ENCODE results near the gene FILIP1L.

Gene FILIP1L

DNA sequence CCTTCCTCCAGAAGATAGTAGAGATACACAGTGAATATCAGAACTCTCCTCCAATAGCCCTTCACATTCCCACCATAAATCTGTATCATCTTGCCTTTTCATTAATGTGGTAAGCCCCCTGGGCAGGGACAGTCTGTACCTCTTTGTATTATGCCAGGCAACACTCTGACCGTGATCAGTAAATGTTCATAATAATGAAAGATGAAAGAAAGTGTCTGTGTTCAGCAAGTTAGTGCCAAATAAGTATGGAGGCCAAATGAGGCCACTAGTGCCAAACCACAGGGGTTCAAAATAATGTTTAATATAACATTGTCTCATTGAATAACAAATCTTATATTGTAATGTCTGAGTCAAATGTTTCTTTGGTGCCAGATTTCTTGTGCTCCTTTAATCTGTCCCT lies 192.3 kb downstream of the FILIP1L start:
- no peak for DNase-seq (ENCODE audit: low read depth)

DNA sequence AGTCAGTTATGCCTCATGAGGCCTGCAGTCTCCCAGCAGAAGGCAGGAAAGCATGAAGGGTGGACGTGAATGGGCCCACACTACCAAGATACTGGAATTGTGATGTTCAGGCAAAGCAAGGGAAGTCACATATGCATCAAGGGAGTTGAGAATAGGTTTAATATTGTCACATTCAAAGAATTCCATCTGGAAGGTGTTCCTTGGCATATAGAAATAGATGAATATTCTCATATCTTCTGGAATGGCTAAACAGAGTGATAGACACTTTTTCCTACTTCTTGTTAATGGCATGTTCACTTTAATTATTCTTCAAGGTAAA lies 193.0 kb downstream of the FILIP1L start:
- no peak for DNase-seq (ENCODE audit: low read depth)

DNA sequence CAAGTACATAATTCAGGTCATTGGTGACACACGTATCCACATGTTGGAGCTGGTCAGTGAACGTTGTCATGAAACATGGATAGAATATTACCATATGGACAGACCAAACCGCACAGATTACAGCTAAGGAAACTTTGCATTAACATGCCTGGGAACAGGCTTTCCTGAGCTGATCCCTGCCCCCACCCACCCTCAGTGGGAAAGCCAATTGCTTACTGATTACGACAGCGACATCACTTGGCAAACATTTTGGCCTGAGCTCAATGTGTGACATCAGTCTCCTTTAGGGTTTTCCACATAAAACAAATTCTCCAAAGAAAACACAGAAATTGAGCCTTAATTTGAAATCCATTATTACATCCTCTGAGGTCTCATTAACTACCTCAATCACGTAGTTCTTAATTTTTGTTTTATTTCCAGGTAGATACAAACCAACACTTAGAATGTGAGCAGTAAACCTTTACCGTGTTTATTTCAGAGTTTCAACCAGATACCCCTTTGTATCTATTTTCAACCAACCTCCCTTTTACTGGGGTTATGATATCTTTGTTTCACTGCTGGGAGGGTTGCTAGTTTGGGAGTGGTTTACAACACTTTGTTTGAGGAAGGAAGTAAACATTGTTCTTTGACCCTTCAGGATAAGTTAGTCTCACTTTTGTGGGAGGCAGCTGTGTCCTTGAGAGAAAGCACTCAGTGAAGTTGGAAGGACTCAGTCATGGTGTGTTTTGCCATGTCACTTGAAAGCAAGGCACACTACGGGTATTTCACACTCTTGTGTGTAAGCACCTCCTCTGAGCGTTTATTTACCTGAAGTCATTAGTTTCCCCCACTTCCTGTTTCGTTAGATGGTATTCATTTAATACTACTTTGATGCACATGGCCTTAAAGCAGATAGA lies 193.6 kb downstream of the FILIP1L start:
- DNase-seq (ENCODE audit: low read depth): peak; percentile 61

DNA sequence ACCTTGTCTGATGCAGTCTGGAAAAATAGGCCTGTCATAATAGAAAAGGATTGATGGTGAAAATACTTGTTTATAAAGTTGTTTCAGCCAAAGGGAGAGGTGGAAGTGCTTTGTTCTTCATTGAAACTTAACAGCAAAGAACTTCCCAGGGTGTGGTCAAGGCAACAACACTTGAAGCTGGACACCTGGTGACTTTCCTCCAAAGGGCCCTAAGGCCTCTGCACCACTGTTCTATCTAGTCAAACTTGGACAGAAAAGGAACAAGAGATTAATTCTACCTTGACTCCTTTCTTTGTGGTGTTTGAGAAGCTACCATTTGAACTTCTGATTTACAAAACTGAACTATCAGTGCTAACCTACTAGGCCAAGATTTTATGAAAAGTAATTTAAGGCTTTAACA lies 194.6 kb downstream of the FILIP1L start:
- no peak for DNase-seq (ENCODE audit: low read depth)

DNA sequence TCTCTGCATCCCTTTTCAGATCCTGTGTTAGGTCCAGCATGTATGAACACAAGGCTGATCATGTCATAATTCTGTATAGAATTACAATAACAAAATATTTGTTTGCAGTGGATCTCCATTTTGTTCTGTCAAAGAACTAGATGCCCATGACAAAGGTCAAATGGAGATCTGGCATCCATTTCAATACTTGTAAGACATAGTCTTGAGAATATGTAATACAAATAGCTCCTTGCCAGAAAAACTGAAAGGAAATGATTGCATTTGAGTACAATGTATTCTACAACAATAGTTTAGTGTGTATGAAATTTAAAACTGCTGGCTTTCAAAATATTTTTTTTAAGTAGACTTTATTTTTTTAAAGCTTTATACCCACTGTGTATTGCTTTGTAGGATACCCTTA lies 195.6 kb downstream of the FILIP1L start:
- DNase-seq (ENCODE audit: low read depth): peak; percentile 60

DNA sequence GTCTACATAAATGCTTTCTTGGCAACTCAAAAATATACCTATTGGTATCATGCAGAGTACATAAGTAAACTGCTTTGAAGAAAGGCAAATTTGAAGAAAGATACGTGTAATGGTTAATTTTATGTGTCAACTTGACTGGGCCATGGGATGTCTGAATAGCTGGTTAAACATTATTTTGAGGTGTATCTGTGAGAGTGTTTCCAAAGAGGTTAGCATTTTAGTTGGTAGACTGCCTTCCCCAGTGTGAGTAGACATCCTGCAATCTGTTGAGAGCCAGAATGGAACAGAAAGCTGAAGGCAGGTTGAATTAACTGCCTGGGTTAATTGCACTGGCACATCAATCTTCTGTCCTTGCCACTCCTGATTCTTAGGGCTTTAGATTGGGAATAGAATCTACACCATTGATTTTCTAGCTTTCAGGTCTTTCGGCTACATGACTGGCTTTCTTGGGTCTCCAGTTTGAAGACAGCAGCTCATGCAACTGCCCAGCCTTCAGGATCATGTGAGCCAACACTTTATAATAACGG lies 198.3 kb downstream of the FILIP1L start:
- DNase-seq (ENCODE audit: low read depth): no peak

DNA sequence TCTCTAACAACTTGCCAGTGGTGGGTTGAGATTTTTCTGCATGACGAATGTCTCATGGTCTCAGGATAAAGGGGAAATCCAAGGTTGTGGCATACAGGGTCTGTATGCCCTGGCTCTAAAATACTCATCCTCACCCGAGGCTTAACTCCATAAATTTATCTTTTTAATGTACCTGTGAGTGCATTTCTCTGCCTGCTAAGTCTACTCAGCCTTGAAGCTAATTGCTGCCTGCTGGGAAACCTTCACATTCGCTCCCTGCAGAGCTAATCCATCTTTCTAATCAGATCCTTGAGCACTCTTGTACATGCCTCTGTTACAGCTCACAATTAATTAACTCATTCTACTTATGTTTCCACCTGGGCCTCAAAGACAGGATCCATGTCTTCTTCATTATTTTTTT lies 202.9 kb downstream of the FILIP1L start:
- no peak for DNase-seq (ENCODE audit: low read depth)

DNA sequence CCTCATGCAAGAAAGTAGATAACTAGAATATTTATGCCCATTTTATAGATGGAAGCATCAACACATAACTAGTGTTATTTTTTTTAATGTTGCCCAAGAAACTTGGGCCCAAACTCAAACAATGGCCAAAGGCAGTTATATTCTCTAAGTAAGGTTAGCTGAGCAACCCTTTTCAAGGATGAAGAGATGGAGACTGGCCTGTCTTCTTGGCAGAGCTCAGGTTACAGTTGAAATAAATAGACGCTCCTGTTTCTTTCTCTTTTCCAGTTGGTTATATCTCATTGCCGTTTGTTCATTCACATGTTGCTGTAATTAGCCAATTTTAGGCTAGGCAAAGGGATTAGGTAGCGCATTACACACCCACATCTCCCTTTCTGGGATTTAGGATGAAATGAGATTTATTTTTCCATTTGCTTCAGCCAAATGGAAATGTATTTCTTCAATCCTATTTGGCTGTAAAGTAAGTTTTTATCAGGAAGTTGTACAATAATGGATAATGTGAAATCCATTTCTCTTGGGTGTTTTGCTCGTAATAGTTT lies 203.5 kb downstream of the FILIP1L start:
- DNase-seq (ENCODE audit: low read depth): no peak

DNA sequence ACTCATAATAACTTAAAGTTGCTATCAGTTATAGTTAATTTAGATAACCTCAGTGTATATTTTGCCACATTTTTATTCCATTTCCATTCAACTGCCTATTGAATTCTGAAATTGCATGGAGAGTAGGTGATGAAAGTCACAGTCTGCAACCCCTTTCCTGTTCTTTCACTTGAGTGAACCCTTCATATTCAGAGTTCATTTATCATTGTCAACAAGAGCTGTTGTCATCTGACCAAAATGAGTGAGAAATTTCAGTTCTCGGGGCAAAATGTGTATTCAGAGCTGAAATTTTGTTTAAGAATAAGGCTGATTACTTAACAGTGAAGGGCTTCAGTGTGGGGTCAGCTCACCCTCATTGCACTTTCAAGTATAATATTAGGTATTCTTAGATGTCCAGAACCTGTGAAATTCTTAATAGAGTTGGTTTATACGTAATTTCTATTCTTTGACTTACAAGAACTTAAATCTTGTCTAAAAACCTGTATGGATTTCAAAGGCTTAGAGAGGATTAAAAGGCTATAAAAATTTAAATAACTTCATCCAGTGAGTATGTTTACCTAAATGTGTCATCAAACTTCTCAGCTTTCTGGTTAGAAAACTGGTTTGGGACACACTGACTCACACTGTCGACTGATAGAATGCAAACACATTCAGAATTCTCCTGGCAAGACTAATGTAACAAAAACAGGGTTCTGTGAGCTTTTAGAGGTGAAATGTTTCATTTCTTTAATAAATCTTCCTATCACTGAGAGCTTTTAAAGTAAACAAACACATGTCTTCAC lies 204.4 kb downstream of the FILIP1L start:
- DNase-seq (ENCODE audit: low read depth): peak; percentile 52

DNA sequence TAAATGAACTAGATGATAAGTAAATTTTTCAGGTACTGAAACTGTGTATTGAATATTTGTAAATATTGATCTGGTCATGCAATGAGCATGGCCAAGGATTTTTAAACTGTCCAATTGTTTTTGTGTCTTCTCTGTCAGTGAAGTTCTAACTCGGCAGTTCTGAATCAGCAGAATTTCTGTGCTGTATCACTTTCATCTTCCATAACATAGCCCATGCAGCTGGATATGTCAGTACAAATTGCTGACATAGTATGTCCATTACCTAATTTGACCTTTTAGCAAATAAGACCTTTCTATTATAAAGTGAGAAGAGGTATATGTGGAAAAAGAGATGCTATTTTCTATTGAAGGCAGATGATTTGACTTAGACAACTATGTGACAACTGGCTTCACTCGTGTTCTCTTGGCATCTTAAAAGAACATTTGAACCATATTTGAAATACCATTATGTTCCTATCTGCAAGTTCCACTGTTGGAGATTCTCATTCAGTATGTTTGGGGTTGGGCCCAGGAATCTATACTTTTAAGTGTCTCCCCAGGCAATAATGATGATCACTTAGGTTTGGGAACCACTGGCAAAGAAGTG lies 206.2 kb downstream of the FILIP1L start:
- no peak for DNase-seq (ENCODE audit: low read depth)

DNA sequence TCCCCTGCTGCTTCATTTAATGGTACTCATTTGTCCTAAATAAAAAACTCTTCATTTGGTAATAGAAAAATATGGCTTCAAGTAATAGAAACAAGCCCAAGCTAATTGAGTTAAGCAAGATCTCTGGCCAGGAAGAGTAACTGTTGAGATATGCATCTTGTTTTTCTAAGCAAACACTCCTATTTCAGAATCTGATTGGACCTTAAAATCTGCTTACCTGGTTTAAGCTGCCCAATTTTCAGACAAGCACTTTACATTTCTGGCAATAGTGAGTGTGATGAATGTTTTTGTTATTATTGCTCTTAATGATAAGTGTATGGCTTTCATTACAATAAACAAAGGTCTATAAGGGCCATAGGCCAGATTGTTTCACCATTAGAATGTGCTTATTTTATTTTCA lies 210.4 kb downstream of the FILIP1L start:
- peak; percentile 62 for DNase-seq (ENCODE audit: low read depth)

DNA sequence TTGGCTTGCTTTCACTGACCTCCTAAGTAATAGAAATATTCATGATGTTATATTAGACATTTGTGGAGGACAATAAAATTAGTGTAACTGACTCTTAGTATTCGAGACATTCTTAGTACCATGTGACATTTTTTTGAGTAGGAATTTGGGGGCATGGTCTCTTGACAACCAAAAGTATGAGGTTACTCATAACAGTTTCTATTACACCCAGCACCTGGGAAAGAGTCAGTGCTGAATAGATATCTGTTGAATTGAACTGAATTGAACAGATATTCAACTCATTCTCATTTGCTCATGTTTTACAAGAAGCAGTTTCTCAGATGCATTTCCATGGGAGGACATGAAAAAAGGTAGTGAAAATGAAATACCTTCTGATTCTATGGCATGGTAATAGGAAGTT lies 212.2 kb downstream of the FILIP1L start:
- no peak for DNase-seq (ENCODE audit: low read depth)

DNA sequence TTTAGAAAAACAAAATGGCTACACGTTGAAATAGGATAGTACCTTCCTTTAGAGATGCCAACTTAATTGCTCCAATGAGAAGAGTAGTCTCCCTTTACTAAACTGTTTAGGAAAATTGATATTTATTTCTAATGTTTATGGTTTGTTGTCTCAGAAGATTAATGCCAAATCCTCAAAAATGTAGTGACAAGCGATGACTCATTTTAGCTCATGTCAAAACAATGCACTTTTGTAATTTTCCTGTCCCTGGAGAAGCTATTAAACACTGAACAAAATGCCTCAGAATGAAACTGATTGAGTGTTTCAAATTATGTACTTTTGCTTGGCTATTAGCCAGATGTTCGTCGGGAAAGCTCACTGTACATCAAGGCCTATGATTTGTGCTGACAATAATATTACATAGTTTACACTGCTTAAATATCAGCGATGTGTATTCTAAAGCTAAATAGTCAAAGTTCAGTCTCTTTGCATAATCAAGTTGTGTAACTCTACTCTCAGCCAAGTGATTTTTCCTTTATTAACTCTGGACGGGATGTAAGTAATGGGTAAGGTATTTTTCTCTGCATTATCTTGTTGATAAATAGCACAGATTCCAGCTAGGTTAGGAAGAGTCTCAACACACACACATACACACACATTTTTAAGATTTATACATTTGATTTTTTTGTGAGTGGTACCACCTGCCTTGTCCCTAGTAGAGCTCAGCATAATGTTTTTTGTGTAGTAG lies 212.9 kb downstream of the FILIP1L start:
- DNase-seq (ENCODE audit: low read depth): peak; percentile 96

DNA sequence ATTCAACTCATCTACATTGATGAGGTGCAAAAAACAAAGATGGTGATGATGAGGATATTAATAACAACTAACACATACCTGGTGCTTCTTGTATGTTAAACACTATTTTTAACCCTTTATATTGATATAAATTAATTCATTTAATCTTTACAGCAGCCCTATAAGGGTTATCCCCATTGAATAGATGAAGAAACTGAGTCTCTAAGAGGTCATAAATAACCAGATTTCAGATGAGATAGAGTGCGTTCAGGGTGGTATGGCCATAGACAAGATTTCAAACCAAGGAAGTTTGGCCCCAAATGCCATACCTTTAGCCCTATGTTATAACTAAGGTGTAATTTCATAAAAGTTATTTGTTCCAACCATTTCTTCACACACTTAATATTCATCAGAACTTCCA lies 214.1 kb downstream of the FILIP1L start:
- no peak for DNase-seq (ENCODE audit: low read depth)

DNA sequence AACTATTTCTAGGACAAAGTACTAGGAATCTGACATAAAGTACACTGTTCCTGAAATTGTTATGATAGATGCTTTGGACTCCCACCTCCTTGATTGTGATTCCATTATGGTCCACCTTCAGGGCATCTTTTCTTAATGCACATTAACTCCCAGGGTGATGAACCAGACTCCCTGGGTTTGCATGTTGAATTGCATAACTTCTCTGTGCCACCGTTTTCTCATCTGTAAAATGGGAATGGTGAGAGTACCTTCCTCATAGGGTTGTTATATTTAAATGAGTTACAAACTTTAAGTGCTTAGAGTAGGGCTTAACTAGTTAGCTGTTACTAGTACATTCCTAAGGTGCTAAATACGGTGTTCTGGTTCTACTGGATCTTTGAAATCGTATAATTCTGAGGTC lies 214.7 kb downstream of the FILIP1L start:
- DNase-seq (ENCODE audit: low read depth): no peak

DNA sequence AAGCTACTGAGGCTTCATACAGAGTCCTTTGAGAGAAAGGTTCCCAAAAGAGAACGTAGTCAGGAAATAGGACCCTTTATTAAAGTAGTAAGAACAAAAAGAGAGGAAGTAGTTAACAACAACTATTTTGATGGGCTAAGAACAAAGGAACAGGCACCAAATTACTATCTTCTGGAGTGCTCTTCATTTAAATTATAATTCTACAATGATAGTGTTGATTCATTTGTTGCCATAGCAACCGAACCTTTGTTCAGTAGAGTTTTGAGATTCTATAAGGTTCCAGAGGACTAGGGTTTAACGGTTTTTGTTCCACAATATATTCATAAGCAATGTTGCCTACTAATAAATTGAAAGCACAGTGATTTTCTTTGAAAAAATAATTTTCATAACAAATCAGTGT lies 217.8 kb downstream of the FILIP1L start:
- no peak for DNase-seq (ENCODE audit: low read depth)

DNA sequence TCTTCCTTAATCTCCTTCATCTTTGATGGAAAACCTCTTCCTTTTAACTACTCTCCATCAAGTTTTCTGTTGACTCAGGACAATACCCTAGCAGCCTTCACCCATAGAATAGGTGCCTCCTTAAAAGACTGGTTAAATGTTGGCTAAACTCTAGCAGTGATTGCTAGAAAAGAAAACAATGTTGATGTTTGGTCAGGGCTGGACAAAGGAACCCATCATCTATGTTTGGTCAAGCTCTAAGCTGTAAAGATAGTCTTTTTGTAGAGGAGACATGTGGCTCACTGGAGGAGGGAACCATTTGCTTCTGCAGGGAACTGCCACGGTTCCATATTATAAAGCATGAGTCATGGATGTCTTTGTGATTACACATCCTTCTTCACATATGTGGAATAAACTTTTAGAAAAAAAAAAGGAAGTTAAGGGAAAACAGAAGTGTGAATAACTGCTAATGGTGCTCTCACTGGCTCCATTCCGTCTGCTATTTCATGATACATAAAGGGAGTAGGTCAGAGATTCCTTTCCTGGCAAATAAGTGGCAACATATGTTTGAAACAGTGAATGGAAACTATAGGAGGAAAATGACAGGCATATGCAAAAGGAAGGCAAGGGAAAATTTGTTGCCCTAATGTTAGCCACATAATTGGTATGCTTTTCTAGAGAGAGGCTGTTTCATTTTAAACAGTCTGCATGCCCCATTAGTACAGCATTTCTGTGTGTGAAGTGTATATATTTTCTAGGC lies 218.4 kb downstream of the FILIP1L start:
- peak; percentile 75 for DNase-seq (ENCODE audit: low read depth)

DNA sequence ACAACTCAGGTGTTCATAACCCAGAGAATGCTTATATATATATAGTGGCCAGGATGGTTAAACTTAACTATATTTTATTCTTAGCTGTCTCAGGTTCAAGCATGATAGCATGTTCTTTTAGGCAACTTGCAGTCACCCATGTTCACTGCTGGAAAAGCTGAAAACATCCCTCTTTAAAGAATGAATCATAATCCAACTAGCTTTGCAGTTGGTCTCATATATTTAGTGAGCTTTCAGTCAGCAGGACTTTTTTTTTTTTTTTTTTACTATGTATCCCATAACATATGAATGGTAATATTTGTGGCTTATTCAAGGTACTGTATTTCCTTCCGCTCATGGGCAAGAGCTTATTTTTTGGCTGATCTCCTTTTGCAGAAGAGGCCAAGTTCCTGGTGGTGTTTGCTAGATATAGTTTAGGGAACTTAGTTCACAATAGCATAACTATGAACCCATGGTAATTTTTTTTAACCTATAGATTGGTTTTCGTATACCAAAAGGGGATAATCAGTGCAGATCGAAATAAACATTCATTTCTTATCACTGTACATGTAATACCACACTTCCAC lies 219.1 kb downstream of the FILIP1L start:
- DNase-seq (ENCODE audit: low read depth): no peak

DNA sequence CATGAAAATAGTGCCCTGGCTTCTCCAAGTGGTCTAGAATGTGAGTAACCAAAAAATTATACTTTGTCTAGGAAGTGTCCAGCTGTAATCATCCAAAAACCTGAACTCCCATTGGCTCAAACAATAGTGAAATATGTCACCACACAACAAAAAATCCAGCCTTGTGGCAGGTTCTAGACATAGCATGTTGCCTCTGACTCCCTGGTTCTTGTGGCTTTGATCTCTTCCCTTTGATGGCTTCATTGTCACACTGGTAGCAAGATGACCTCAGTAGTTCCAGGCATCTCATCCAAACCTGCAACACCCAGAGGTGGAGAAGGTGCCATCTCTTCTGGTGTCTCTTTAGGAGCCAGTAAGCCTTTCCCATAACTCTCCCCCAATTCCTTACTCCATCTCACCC lies 222.0 kb downstream of the FILIP1L start:
- no peak for DNase-seq (ENCODE audit: low read depth)

DNA sequence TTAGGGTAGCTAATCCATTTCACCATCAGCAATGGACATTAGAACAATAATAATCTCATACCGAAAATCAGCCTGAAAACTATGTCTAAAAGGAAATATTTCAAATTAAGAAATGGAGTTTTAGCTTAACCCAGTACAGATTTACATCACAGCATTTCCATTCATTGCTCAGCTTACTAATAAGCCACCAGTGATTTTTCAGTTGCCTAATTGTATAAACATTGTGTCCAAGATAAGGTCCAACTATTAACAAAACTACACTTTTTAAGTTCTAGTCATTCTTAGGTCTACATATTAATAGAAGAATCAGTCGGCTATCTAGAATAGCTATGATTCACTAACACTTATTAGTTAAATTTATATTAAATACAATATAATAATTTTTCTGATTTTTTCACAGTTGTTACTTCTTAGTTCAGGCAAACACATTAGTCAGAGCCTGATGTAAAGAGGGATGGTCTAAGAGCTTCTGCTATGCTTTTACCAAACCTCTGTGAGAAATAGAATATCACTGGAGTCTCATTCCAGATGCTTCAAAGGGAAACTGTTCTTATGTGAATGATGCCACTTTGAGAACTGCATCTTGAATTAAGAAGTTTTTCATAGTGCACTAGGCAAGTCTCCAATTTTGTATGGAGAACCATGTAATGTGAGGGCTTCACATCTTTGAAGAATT lies 222.6 kb downstream of the FILIP1L start:
- no peak for DNase-seq (ENCODE audit: low read depth)

Measured in fibroblast of gingiva (primary cell).